ENCODE data around the gene ATRAID. TPM values are rescaled to one million over a fixed set of nuclear protein-coding genes. Genes with fewer than 3 reads are reported as not detected.

ATRAID gene
- total and polyA plus RNA-seq, 2 of the 8 experiments (the other 6 are each of a cell fraction or from before 2014, with no cell fraction given): 109 to 280 TPM

DNA sequence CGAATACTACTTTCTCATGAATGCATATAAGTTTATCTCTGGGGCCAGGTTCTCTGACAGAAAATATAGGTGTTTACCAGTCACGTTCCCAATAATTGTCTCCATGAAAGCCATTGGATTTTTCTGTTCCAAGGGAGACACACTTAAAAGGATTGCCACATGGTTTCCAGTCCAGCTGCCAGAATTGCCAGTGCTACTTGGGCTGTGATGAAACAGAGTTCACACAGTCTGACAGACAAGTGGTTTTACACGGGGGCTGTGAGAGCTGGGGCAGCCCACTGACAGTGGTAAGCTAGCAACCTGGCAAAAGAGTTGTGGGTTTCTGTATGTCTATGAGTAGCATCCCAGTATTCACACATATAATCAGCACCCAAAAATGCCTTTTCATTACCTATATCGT lies 27.7 kb upstream of the ATRAID start:
- Histone ChIP-seq H3K4me3 (ENCODE audit: extremely low read depth in 1 of 4, insufficient read depth in 2 of 4, low read depth in 3 of 4, low read length in 4 of 4) (no peak overlapping the region), H3K9me3 (ENCODE audit: insufficient read depth in 2 of 2, low read depth in 1 of 2, low read length in 1 of 2) (no peaks in the 10 kb centered on the region), H3K23me2 (ENCODE audit: low read depth, low read length) (no peaks in the 10 kb centered on the region), H3K14ac (ENCODE audit: insufficient read length) (no peak overlapping the region), H4K5ac (ENCODE audit: insufficient read length, low read depth, low read length) (no peak overlapping the region), H2BK20ac (ENCODE audit: low read length) (no peak overlapping the region), H3K79me2 (ENCODE audit: control insufficient read depth in 1 of 2, insufficient read depth in 2 of 2, low read length in 2 of 2) (no peaks in the 10 kb centered on the region), H3K36me3 (ENCODE audit: control insufficient read depth in 2 of 4, insufficient read depth in 4 of 4, low read length in 3 of 4) (no peaks in the 10 kb centered on the region), H3K27ac (ENCODE audit: low read depth, low read length) (no peak overlapping the region), H2AK5ac (ENCODE audit: low read depth, low read length) (no peak overlapping the region), H3K23ac (ENCODE audit: insufficient read length) (no peak overlapping the region), H3K9ac (replicated peaks in 1 of 4; ENCODE audit: extremely low read depth in 1 of 4, low read depth in 3 of 4, low read length in 3 of 4) (no peak overlapping the region), H2BK15ac (ENCODE audit: low read length) (no peak overlapping the region), H3K79me1 (ENCODE audit: low read depth, low read length) (no peaks in the 10 kb centered on the region), H2AFZ (ENCODE audit: low read length) (no peak overlapping the region), H3K4ac (replicated peaks; ENCODE audit: insufficient read length, low read depth, low read length) (no peak overlapping the region), H2BK12ac (ENCODE audit: low read depth, low read length) (no peak overlapping the region), H4K91ac (replicated peaks; ENCODE audit: insufficient read length, low read length) (no peak overlapping the region), H2BK5ac (ENCODE audit: low read depth, low read length) (no peak overlapping the region), H3K56ac (replicated peaks; ENCODE audit: insufficient read length, low read depth, low read length) (no peak overlapping the region), H2BK120ac (replicated peaks; ENCODE audit: low read depth, low read length) (no peak overlapping the region), H3K27me3 (replicated peaks in 1 of 4; ENCODE audit: control insufficient read depth in 3 of 4, extremely low read depth in 1 of 4, insufficient read depth in 3 of 4, low read length in 3 of 4) (no peaks in the 10 kb centered on the region), H4K8ac (ENCODE audit: extremely low read depth, insufficient read depth, low read length) (no peak overlapping the region), H3K4me2 (ENCODE audit: insufficient read depth in 1 of 2, low read depth in 2 of 2, low read length in 2 of 2) (no peak overlapping the region), H4K20me1 (replicated peaks in 1 of 2; ENCODE audit: control insufficient read depth in 1 of 2, insufficient read depth in 2 of 2, low read length in 2 of 2) (no peaks in the 10 kb centered on the region), H3K4me1 (replicated peaks in 1 of 4; ENCODE audit: control insufficient read depth in 3 of 4, insufficient read depth in 4 of 4, low read length in 3 of 4) (no peaks in the 10 kb centered on the region), H3K18ac (ENCODE audit: extremely low read depth, low read length) (no peak overlapping the region)
- FAIRE-seq: no peak
- DNase-seq (ENCODE audit: low read depth in 1 of 2, low spot score in 2 of 2): no peak
- CTCF ChIA-PET (ENCODE audit: partially characterized antibody): interaction anchor here (0.7 to 5.1 kb wide), 5 partner anchors 9 to 98 kb away, joined by 3 to 38 read pairs (median 14); partner anchors contain the start of gene TRIM54
- WGBS, 2 experiments (ENCODE audit: extremely low coverage in 1 of 2, insufficient coverage in 1 of 2, insufficient read length in 1 of 2, insufficient replicate concordance in 2 of 2, low coverage in 1 of 2, low lambda C conversion rate in 2 of 2, missing lambda C conversion rate in 1 of 2): 81% methylated on average over 4 of the region's 4 CpGs; no CpG with 5 or more reads in 1 of the 2 experiments
- TF ChIP-seq PHF8 (conservative IDR thresholded peaks at IDR 0.05; ENCODE audit: low read depth, low read length): no peak
- no peak for TF ChIP-seq CTBP2 (IDR thresholded peaks at IDR 0.05; ENCODE audit: borderline replicate concordance, insufficient read depth, insufficient read length, low read length)
- POLR2A ChIA-PET (ENCODE audit: partially characterized antibody): no interaction called here

Measured in H1 (cell line).